ENCODE measurements around the gene ZMIZ1. TPM values are rescaled to one million over a fixed set of nuclear protein-coding genes. Genes with fewer than 3 reads are reported as not detected.

ZMIZ1 gene
- total RNA-seq, 1 donor from 2014 or later: 46.2 TPM

DNA sequence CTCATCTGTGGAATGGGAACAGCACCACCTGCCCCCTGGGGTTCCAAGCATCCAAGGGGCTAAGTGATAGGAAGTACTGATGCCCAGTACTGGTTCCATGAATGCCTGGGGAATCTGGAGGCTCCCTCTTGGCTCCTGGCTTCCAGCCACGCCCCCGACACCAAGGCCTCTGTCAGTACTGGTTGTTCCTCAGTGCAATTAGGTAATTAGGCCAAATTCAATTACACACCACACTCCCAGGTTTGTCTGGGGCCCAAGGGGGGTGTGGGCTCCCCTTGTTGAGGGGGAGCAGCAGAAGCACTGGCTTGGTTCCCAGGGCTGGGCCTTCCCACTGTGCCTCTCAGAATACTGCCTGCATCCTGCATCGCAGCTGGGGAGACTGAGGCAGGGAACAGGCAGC is 164.1 kb downstream of the ZMIZ1 start:
- peaks cover 14% of the 10 kb centered on the region for H3K36me3 Mint-ChIP-seq (ENCODE audit: low read depth)
- TF ChIP-seq, protein P1, sequence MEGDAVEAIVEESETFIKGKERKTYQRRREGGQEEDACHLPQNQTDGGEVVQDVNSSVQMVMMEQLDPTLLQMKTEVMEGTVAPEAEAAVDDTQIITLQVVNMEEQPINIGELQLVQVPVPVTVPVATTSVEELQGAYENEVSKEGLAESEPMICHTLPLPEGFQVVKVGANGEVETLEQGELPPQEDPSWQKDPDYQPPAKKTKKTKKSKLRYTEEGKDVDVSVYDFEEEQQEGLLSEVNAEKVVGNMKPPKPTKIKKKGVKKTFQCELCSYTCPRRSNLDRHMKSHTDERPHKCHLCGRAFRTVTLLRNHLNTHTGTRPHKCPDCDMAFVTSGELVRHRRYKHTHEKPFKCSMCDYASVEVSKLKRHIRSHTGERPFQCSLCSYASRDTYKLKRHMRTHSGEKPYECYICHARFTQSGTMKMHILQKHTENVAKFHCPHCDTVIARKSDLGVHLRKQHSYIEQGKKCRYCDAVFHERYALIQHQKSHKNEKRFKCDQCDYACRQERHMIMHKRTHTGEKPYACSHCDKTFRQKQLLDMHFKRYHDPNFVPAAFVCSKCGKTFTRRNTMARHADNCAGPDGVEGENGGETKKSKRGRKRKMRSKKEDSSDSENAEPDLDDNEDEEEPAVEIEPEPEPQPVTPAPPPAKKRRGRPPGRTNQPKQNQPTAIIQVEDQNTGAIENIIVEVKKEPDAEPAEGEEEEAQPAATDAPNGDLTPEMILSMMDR (IDR thresholded peaks at IDR 0.05): no peak
- DNase-seq (ENCODE audit: low spot score): no peak
- H3K9me3 Mint-ChIP-seq (ENCODE audit: low read depth): no peaks in the 10 kb centered on the region
- no peak overlapping the region for H3K27ac Mint-ChIP-seq (ENCODE audit: unreplicated experiment)
- H3K4me1 Mint-ChIP-seq (ENCODE audit: low read depth): peaks cover 30% of the 10 kb centered on the region
- no peak overlapping the region for H3K4me3 Mint-ChIP-seq (ENCODE audit: unreplicated experiment)
- H3K27me3 Mint-ChIP-seq (ENCODE audit: low read depth): no peaks in the 10 kb centered on the region

DNA sequence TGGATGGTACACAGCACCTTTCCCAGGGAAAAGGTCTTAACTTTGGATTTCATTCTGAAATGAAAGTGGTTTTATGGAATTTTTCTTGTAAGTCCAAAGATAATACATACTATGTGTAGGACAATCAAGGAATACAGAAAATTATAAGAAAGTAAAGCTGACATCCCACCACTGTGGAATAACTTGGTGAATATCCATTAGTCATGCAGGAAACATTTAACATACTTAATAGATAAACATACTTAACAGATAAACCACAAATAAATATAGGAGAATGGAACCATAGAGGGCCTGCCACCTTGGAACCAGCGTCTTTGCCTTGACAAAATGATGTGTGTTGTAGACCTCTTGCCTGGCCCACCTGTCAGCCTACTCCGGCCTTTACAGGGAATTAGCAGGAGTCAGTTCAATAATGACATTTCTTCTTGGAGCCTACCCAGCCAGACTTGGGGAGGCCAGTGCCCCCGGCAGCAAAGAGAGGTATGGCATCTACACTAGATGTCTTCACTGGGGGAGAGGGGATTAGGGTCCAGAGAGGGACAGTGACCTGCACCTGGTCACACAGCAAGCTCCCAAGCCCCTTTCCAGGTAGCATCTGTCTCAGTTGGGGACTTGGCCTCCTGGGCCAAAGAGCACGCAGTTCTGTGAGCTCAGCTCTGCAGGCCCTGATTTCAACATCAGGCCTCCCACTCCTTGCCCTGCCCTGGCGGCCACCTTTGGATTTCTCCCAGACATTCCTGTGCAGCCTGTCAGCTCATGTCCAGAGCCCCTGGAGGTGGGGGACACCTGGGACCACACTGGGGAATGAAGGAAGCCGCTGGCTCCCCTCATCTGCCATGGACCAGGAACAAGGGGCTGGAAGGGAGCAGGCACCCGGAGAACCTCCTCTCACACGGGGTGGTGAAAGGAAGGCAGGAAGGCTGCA is 165.9 kb downstream of the ZMIZ1 start:
- Mint-ChIP-seq H3K9me3 (ENCODE audit: low read depth) (no peaks in the 10 kb centered on the region), H3K36me3 (ENCODE audit: low read depth) (peaks cover 12% of the 10 kb centered on the region), H3K27ac (ENCODE audit: unreplicated experiment) (no peak overlapping the region), H3K27me3 (ENCODE audit: low read depth) (no peaks in the 10 kb centered on the region), H3K4me3 (ENCODE audit: unreplicated experiment) (no peak overlapping the region), H3K4me1 (ENCODE audit: low read depth) (peaks cover 39% of the 10 kb centered on the region)
- no peak for DNase-seq (ENCODE audit: low spot score)
- TF ChIP-seq, protein P1 (IDR thresholded peaks at IDR 0.05): no peak

DNA sequence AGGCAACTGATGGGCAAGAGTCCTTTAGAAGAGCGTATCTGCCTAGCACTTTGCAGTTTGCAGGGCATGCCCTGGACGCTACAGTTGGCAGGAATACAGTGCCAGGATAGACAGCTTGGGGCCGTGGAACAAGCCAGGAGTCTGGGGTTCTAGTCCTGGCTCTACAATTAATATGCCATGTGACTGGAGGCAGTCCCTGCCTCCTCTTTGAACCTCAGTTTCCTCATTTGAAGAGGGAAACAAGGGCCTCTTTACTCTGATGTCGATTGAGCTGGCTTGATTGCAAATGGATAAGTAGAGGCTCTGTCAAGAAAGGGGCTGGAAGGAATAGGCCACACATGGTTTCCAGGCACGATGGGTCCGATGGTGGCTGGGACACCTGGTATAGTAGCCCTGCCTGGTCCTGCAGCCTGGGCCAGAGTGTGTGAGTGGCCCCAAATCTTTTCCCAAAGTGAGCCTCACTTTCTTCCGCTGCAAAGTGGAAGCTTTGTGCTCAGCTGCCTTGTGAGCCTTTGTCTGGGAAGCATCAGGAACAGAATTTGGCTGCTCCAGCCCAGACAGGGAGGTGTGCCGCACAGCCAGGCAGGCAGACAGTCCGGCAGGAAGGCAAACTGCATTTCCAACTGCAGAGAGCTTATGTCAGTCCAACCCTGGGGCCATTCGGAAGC is 167.1 kb downstream of the ZMIZ1 start:
- H3K27ac Mint-ChIP-seq (ENCODE audit: unreplicated experiment): no peak overlapping the region
- no peaks in the 10 kb centered on the region for H3K9me3 Mint-ChIP-seq (ENCODE audit: low read depth)
- DNase-seq (ENCODE audit: low spot score): no peak
- H3K27me3 Mint-ChIP-seq (ENCODE audit: low read depth): no peaks in the 10 kb centered on the region
- TF ChIP-seq, protein P1 (IDR thresholded peaks at IDR 0.05): no peak
- H3K4me1 Mint-ChIP-seq (ENCODE audit: low read depth): peaks cover 38% of the 10 kb centered on the region
- H3K36me3 Mint-ChIP-seq (ENCODE audit: low read depth): peaks cover 12% of the 10 kb centered on the region
- H3K4me3 Mint-ChIP-seq (ENCODE audit: unreplicated experiment): no peak overlapping the region

DNA sequence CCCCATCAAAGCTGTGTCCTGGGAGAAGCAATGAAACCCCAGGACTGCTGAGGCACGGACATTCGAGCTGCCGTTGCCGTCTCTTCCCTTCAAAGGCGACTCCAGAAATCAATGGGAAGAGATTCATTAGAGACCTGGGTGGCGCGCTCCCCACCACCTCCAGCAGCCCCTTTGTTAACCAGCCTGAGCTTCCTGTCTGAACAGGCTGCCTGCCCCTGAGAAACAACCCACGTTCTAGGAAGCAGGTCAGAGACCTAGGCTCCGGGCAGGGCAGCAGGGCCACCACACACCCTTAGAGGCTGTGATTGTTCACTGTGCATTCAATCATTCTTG is 167.6 kb downstream of the ZMIZ1 start:
- Mint-ChIP-seq H3K27me3 (ENCODE audit: low read depth) (no peaks in the 10 kb centered on the region), H3K4me3 (ENCODE audit: unreplicated experiment) (no peak overlapping the region), H3K27ac (ENCODE audit: unreplicated experiment) (no peak overlapping the region), H3K4me1 (ENCODE audit: low read depth) (peaks cover 43% of the 10 kb centered on the region), H3K36me3 (ENCODE audit: low read depth) (peaks cover 12% of the 10 kb centered on the region), H3K9me3 (ENCODE audit: low read depth) (no peaks in the 10 kb centered on the region)
- TF ChIP-seq, protein P1 (IDR thresholded peaks at IDR 0.05): no peak
- no peak for DNase-seq (ENCODE audit: low spot score)

DNA sequence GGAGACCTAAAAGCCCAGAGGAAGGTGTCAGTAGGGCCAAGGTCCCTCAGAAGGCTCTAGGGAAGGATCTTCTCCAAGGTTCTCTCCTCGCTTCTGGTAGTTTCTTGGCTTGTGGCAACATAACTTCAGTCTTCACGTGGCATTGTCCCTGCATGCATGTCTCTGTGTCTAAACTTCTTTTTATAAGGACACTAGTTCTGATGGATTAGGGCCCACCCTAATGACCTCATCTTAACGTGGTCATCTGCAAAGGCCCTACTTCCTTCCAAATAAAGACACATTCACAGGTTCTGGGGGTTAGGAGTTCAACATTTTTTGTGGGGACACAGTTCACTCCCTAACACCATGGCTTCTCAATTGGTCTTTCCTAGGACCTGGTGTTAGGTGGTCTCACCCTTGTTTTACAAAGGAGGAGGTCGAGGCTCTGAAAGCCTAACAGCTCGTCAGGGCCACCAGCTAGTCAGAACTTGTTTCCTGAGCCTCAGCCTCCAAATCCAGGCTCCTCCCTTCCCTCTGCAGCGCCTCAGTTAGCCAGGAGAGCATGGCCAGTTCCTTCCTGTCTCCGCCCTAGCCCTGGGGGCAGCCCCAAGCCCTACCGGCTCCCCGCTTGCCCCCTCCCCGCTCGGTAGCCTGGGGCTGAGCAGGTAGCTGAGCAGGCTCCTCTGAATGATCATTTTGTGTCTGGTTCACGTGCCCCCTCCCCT is 168.8 kb downstream of the ZMIZ1 start:
- H3K27me3 Mint-ChIP-seq (ENCODE audit: low read depth): no peaks in the 10 kb centered on the region
- no peak overlapping the region for H3K4me3 Mint-ChIP-seq (ENCODE audit: unreplicated experiment)
- DNase-seq (ENCODE audit: low spot score): no peak
- peaks cover 10% of the 10 kb centered on the region for H3K36me3 Mint-ChIP-seq (ENCODE audit: low read depth)
- TF ChIP-seq, protein P1 (IDR thresholded peaks at IDR 0.05): no peak
- no peaks in the 10 kb centered on the region for H3K9me3 Mint-ChIP-seq (ENCODE audit: low read depth)
- H3K27ac Mint-ChIP-seq (ENCODE audit: unreplicated experiment): no peak overlapping the region
- peaks cover 50% of the 10 kb centered on the region for H3K4me1 Mint-ChIP-seq (ENCODE audit: low read depth)
